HG03354 (cell line): ENCODE data around the gene TRAT1.

Experiments used
- ATAC-seq: cut with Tn5 transposase; IDR thresholded peaks from one replicate; pipeline ENCODE4 v1.9.1; 2021; ENCODE audit warnings: mild to moderate bottlenecking; ENCODE audit not compliant: unreplicated experiment, poor library complexity, severe bottlenecking

TRAT1 gene

DNA sequence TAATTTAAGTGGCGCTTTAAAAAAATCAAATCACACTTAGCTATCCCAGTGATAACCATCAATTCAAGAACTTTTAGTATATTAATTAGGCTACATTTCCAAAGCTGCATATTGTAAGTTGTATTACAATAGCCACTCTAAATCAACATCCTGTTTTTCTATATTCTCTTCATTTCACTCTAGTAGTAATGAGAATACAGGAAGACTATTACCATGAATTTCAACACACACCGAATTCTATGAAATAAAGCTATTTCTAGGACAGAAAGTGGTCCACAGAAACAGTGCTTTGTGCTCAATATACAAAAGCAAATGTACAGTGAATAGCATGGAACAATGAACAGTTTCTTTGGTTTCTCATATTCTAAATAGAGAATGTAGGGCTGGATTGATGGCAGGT, 24.6 kb downstream of the TRAT1 start:
- ATAC-seq = no peak

DNA sequence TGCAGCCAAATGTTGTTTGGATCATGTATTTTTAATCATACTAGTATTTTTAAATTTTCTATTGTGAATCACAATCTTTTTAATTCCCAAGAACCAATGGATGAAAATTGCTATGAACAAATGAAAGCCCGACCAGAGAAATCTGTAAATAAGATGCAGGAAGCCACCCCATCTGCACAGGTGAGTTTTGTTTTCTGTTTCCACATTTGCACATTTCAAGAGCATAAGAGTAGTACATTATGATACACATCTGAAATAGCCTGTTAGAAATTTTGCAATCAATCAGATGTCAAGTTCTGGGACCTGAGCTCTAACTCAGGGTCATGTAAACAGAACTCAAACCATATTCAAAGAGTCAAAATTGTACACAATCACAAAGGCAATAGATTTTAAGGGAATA, 26.5 kb downstream of the TRAT1 start:
- ATAC-seq = no peak

GRCh38 chr3:108861401-108861800, 38.8 kb downstream of the TRAT1 start:
- no peak for ATAC-seq

DNA sequence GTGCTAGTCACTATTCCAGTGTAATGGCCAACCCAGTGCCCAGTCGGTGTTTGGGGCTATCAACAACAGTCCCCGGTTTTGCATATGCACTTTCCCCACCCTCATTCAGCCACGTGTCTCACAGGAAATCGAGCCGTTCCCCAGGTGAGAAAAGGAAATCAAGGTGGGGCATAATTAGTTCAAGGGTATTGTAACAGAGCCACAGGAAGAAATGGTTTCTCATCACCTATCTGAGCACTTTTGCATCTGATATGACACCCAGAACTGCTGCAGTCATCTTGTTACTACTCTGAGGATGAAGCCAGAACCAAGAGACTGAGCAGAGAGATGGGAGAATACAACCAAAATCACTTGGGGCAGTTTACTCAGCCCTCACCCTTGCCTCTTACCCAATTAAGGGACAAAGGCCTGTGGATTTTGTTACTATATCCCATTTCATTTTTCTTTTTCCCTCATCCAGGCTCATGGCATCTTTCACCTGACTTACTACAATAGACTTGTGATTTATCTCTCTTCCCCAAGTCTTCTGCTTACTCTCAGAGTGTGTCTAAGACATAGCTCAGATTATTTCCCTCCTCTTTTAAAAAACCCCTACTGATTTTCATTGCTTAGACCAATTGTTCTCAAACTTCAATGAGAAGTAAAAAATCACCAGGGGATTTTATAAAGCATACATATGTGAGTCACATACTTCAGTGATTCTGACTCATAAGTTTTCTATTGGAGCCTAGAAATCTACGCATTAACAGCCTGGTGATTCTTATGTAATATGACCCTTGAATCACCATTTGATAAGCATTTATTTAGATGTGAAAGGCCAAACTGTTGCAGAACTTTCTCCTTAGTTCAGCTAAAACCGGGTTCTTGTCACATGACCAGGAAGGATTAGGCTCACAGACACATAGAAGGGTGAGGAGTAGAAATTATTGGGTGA, 40.5 kb downstream of the TRAT1 start:
- ATAC-seq = peak; percentile 52

DNA sequence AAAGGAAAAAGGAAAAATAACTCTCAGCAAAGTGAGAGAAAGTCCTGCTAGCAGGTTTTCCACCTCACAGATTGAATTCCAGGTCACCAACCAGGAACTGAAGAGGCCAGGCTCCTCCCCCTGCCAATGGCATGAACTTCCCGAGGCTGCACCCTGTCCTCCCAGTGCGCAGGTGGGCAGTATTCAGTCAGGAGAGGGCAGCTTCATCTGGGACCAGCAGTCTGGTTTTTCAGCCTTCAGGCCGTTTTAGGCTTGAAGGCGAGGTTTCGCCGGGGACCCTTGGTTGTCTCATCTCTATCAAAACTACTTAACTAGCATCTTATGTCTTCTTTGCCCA, 41.2 kb downstream of the TRAT1 start:
- no peak for ATAC-seq

GRCh38 chr3:108877901-108878300, 55.3 kb downstream of the TRAT1 start:
- no peak for ATAC-seq

DNA sequence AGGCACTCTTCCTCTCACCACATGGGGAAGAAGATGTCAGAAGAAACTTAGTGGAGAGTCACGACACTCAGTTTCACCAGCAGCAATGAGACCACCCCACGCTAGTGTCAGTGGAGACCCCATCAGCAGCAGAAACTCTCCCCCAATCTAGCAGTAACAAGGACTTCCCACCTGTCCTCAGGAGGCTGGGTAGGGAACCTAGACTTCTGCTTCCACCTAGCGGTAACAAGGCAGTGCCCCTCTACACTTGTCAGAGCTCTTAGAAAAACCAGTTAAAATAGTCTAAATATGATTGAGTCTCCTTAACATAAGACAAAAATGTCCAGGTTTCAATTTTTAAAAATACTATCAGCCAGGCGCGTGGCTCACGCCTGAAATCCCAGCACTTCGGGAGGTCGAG, 57.3 kb downstream of the TRAT1 start:
- no peak for ATAC-seq

GRCh38 chr3:108882762-108883161, 60.2 kb downstream of the TRAT1 start:
- ATAC-seq = no peak

DNA sequence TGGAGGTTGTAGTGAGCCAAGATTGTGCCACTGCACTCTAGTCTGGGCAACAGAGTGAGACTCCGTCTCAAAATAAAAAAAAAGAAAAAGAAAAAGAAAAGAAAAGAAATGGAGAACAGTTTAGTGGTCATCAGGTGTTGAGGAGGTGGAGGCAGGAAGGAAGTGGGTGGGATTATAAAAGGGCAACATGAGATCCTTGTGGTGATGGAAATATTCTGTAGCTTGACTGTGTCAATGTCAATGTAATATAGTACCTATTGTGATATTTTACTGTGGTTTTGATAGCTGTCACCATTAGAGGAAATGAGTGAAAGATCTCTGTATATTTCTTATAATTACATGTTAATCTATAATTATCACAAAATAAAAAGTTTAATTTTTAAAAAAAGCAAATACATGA, 60.8 kb downstream of the TRAT1 start:
- no peak for ATAC-seq

- ATAC-seq = no peak
Observed at GRCh38 chr3:108887121-108887520, 64.5 kb downstream of the TRAT1 start.

DNA sequence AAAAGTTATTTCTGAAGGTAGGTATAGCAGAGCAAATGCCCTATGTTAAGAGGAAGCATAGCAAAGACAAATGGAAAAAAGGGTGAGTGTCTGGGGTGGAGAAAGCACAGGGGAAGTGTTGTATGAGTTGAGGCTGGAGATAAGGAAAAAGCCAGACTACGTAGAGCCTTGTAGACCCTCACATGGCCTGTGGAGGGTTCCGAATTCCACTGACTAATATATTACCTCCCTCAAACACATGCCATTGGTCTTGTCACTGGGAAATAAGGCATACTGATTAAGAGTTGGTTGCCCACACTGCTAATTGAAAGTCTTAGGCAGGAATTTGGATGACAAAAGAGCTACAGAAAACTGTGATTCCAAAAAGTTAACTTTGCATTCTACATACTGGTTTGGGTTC, 65.2 kb downstream of the TRAT1 start:
- ATAC-seq = no peak

DNA sequence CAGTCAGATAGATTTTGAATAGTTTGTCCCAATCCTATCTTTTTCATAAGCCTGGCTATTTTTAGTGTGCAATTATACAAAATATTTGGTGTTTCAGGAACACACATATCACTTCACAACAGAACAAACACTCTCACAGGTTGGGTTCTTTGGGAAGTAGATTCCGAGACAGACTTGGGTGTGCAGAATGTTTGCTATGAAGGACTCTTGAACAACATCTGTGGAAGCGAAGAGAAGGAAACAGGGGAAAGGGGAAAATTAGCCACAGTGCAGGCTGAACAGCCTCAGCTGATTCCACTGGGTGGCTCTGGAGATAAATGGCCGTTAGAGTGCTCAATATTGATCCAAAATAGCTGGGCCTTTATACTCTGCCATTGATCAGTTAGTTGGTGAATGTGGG, 69.2 kb downstream of the TRAT1 start:
- no peak for ATAC-seq

DNA sequence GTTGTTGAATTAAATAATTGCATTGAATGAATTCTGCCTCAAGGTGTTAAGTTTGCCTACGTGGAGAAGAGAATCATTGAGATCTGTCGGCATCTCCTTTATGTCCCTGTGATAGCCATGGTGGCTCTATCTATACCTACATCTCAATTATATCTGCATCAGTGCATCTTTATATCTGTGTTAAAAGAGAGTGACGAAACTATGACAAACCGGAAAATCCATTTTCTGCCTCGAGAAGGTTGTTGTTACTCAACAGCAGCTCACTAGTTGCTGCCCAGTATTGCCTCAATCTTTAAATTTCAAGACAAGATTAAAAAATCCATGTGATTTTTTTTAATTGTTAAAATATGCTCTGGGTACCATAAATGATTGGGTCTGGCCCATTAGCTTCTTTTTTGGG, 72.4 kb downstream of the TRAT1 start:
- ATAC-seq = no peak

DNA sequence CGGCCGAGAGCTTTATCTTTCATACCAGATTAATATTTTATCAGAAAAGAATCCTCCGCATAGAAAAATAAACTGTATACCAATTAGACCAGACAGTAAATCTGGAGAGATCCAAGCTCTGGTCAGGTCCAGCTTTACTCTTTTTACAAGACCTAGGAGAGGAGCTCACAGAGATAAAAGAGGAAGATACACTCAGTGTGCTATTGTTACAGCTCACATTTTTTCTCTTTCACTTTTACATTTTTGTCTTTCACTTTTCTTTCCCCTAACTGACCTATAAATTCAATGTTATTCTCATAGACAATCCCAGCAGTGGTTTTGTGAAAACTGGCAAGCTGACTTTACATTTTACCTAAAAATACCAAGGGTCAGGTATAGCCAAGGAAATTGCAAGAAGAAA, 75.3 kb downstream of the TRAT1 start:
- peak; percentile 58 for ATAC-seq

- no peak for ATAC-seq
Observed at GRCh38 chr3:108899530-108899929, 76.9 kb downstream of the TRAT1 start.
